ENCODE results near the gene MICAL3.

The MICAL3 gene

GRCh38 chr22:17815703-17816254 is 208.6 kb downstream of the MICAL3 start:
- Histone ChIP-seq H3K9me3 (ENCODE audit: control insufficient read depth in 5 of 5, low read length in 5 of 5) (no peaks in the 10 kb centered on the region), H3K4me1 (ENCODE audit: control insufficient read depth in 5 of 5, insufficient read depth in 5 of 5, low read length in 5 of 5) (no peaks in the 10 kb centered on the region), H3K9ac (ENCODE audit: low read length in 5 of 5) (no peak overlapping the region), H3K27ac (ENCODE audit: low read depth, low read length) (no peak overlapping the region), H3K4me3 (ENCODE audit: low read depth in 1 of 5, low read length in 5 of 5) (no peak overlapping the region), H3K36me3 (ENCODE audit: control insufficient read depth in 5 of 5, insufficient read depth in 5 of 5, low read length in 5 of 5) (peaks cover 0 to 83% (median 67%) of the 10 kb centered on the region in 5 donors), H3K27me3 (ENCODE audit: control insufficient read depth in 5 of 5, insufficient read depth in 4 of 5, low read length in 5 of 5) (no peaks in the 10 kb centered on the region)

GRCh38 chr22:17814830-17815229 is 209.5 kb downstream of the MICAL3 start:
- H3K36me3 ChIP-seq (ENCODE audit: control insufficient read depth in 5 of 5, insufficient read depth in 5 of 5, low read length in 5 of 5): peaks cover 0 to 86% (median 73%) of the 10 kb centered on the region in 5 donors
- no peak overlapping the region for H3K9ac ChIP-seq (ENCODE audit: low read length in 5 of 5)

GRCh38 chr22:17814084-17814483 is 210.3 kb downstream of the MICAL3 start:
- Histone ChIP-seq H3K4me1 (ENCODE audit: control insufficient read depth in 5 of 5, insufficient read depth in 5 of 5, low read length in 5 of 5) (no peaks in the 10 kb centered on the region), H3K9me3 (ENCODE audit: control insufficient read depth in 5 of 5, low read length in 5 of 5) (no peaks in the 10 kb centered on the region), H3K9ac (ENCODE audit: low read length in 5 of 5) (no peak overlapping the region), H3K27me3 (ENCODE audit: control insufficient read depth in 5 of 5, insufficient read depth in 4 of 5, low read length in 5 of 5) (no peaks in the 10 kb centered on the region), H3K27ac (ENCODE audit: low read depth, low read length) (no peak overlapping the region), H3K4me3 (ENCODE audit: low read depth in 1 of 5, low read length in 5 of 5) (no peak overlapping the region), H3K36me3 (ENCODE audit: control insufficient read depth in 5 of 5, insufficient read depth in 5 of 5, low read length in 5 of 5) (peaks cover 0 to 87% (median 74%) of the 10 kb centered on the region in 5 donors)

More at GRCh38 chr22:17814830-17815229, 209.5 kb downstream of the MICAL3 start:
- Histone ChIP-seq H3K9me3 (ENCODE audit: control insufficient read depth in 5 of 5, low read length in 5 of 5) (no peaks in the 10 kb centered on the region), H3K4me3 (ENCODE audit: low read depth in 1 of 5, low read length in 5 of 5) (no peak overlapping the region), H3K27ac (ENCODE audit: low read depth, low read length) (no peak overlapping the region), H3K27me3 (ENCODE audit: control insufficient read depth in 5 of 5, insufficient read depth in 4 of 5, low read length in 5 of 5) (no peaks in the 10 kb centered on the region), H3K4me1 (ENCODE audit: control insufficient read depth in 5 of 5, insufficient read depth in 5 of 5, low read length in 5 of 5) (no peaks in the 10 kb centered on the region)

GRCh38 chr22:17811119-17811518 is 213.2 kb downstream of the MICAL3 start:
- H3K9ac ChIP-seq (ENCODE audit: low read length in 5 of 5): no peak overlapping the region
- peaks cover 0 to 88% (median 81%) of the 10 kb centered on the region in 5 donors for H3K36me3 ChIP-seq (ENCODE audit: control insufficient read depth in 5 of 5, insufficient read depth in 5 of 5, low read length in 5 of 5)
- H3K9me3 ChIP-seq (ENCODE audit: control insufficient read depth in 5 of 5, low read length in 5 of 5): no peaks in the 10 kb centered on the region
- H3K4me3 ChIP-seq (ENCODE audit: low read depth in 1 of 5, low read length in 5 of 5): no peak overlapping the region
- no peak overlapping the region for H3K27ac ChIP-seq (ENCODE audit: low read depth, low read length)
- H3K4me1 ChIP-seq (ENCODE audit: control insufficient read depth in 5 of 5, insufficient read depth in 5 of 5, low read length in 5 of 5): no peaks in the 10 kb centered on the region
- H3K27me3 ChIP-seq (ENCODE audit: control insufficient read depth in 5 of 5, insufficient read depth in 4 of 5, low read length in 5 of 5): no peaks in the 10 kb centered on the region

- no peaks in the 10 kb centered on the region for H3K4me1 ChIP-seq (ENCODE audit: control insufficient read depth in 5 of 5, insufficient read depth in 5 of 5, low read length in 5 of 5)
- H3K9me3 ChIP-seq (ENCODE audit: control insufficient read depth in 5 of 5, low read length in 5 of 5): no peaks in the 10 kb centered on the region
- H3K27ac ChIP-seq (ENCODE audit: low read depth, low read length): no peak overlapping the region
- H3K4me3 ChIP-seq (ENCODE audit: low read depth in 1 of 5, low read length in 5 of 5): no peak overlapping the region
- H3K36me3 ChIP-seq (ENCODE audit: control insufficient read depth in 5 of 5, insufficient read depth in 5 of 5, low read length in 5 of 5): peaks cover 0 to 85% (median 79%) of the 10 kb centered on the region in 5 donors
- no peak overlapping the region for H3K9ac ChIP-seq (ENCODE audit: low read length in 5 of 5)
- H3K27me3 ChIP-seq (ENCODE audit: control insufficient read depth in 5 of 5, insufficient read depth in 4 of 5, low read length in 5 of 5): no peaks in the 10 kb centered on the region
Measured at GRCh38 chr22:17810570-17811116, 213.7 kb downstream of the MICAL3 start.

GRCh38 chr22:17808693-17809403 is 215.5 kb downstream of the MICAL3 start:
- Histone ChIP-seq H3K9ac (ENCODE audit: low read length in 5 of 5) (no peak overlapping the region), H3K27ac (ENCODE audit: low read depth, low read length) (no peak overlapping the region), H3K36me3 (ENCODE audit: control insufficient read depth in 5 of 5, insufficient read depth in 5 of 5, low read length in 5 of 5) (peaks cover 0 to 90% (median 79%) of the 10 kb centered on the region in 5 donors), H3K4me3 (ENCODE audit: low read depth in 1 of 5, low read length in 5 of 5) (no peak overlapping the region), H3K9me3 (ENCODE audit: control insufficient read depth in 5 of 5, low read length in 5 of 5) (no peaks in the 10 kb centered on the region), H3K4me1 (ENCODE audit: control insufficient read depth in 5 of 5, insufficient read depth in 5 of 5, low read length in 5 of 5) (no peaks in the 10 kb centered on the region), H3K27me3 (ENCODE audit: control insufficient read depth in 5 of 5, insufficient read depth in 4 of 5, low read length in 5 of 5) (no peaks in the 10 kb centered on the region)

- H3K27me3 ChIP-seq (ENCODE audit: control insufficient read depth in 5 of 5, insufficient read depth in 4 of 5, low read length in 5 of 5): no peaks in the 10 kb centered on the region
- no peak overlapping the region for H3K9ac ChIP-seq (ENCODE audit: low read length in 5 of 5)
- H3K36me3 ChIP-seq (ENCODE audit: control insufficient read depth in 5 of 5, insufficient read depth in 5 of 5, low read length in 5 of 5): peaks cover 0 to 91% (median 78%) of the 10 kb centered on the region in 5 donors
- no peaks in the 10 kb centered on the region for H3K9me3 ChIP-seq (ENCODE audit: control insufficient read depth in 5 of 5, low read length in 5 of 5)
- no peak overlapping the region for H3K4me3 ChIP-seq (ENCODE audit: low read depth in 1 of 5, low read length in 5 of 5)
- no peak overlapping the region for H3K27ac ChIP-seq (ENCODE audit: low read depth, low read length)
- no peaks in the 10 kb centered on the region for H3K4me1 ChIP-seq (ENCODE audit: control insufficient read depth in 5 of 5, insufficient read depth in 5 of 5, low read length in 5 of 5)
Measured at GRCh38 chr22:17807578-17808410, 216.6 kb downstream of the MICAL3 start.

GRCh38 chr22:17807086-17807485 is 217.3 kb downstream of the MICAL3 start:
- Histone ChIP-seq H3K27me3 (ENCODE audit: control insufficient read depth in 5 of 5, insufficient read depth in 4 of 5, low read length in 5 of 5) (no peaks in the 10 kb centered on the region), H3K9ac (ENCODE audit: low read length in 5 of 5) (no peak overlapping the region), H3K36me3 (ENCODE audit: control insufficient read depth in 5 of 5, insufficient read depth in 5 of 5, low read length in 5 of 5) (peaks cover 0 to 87% (median 72%) of the 10 kb centered on the region in 5 donors), H3K4me3 (ENCODE audit: low read depth in 1 of 5, low read length in 5 of 5) (no peak overlapping the region), H3K27ac (ENCODE audit: low read depth, low read length) (no peak overlapping the region), H3K9me3 (ENCODE audit: control insufficient read depth in 5 of 5, low read length in 5 of 5) (no peaks in the 10 kb centered on the region), H3K4me1 (ENCODE audit: control insufficient read depth in 5 of 5, insufficient read depth in 5 of 5, low read length in 5 of 5) (no peaks in the 10 kb centered on the region)

GRCh38 chr22:17806437-17806836 is 217.9 kb downstream of the MICAL3 start:
- H3K4me3 ChIP-seq (ENCODE audit: low read depth in 1 of 5, low read length in 5 of 5): no peak overlapping the region
- H3K27me3 ChIP-seq (ENCODE audit: control insufficient read depth in 5 of 5, insufficient read depth in 4 of 5, low read length in 5 of 5): no peaks in the 10 kb centered on the region
- H3K36me3 ChIP-seq (ENCODE audit: control insufficient read depth in 5 of 5, insufficient read depth in 5 of 5, low read length in 5 of 5): peaks cover 0 to 81% (median 68%) of the 10 kb centered on the region in 5 donors
- H3K4me1 ChIP-seq (ENCODE audit: control insufficient read depth in 5 of 5, insufficient read depth in 5 of 5, low read length in 5 of 5): no peaks in the 10 kb centered on the region
- no peaks in the 10 kb centered on the region for H3K9me3 ChIP-seq (ENCODE audit: control insufficient read depth in 5 of 5, low read length in 5 of 5)
- no peak overlapping the region for H3K9ac ChIP-seq (ENCODE audit: low read length in 5 of 5)
- no peak overlapping the region for H3K27ac ChIP-seq (ENCODE audit: low read depth, low read length)
